GM18868 (cell line): ENCODE data around the gene NACA.
A peak's percentile ranks its signal among the peaks of the same experiment; 100 is the strongest.

ENCODE experiments used
- ATAC-seq: cut with Tn5 transposase; IDR thresholded peaks from one replicate; pipeline ENCODE4 v1.9.1; 2021; ENCODE audit warnings: mild to moderate bottlenecking, moderate library complexity; ENCODE audit not compliant: unreplicated experiment

Gene NACA

DNA sequence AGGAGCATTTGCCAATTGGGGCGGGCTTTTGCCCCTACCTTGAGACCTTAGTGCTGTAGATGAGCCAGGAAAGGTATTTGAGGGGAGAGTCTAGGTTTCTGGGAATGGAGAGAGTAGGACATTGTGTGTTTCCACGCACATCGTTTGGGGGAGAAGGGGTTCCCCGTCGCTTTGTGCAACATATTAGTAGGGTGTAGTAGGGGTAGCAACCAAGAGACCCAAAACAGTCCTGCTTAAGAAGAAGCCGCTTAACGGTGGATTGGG, 36.3 kb downstream of the NACA start:
- ATAC-seq = no peak

DNA sequence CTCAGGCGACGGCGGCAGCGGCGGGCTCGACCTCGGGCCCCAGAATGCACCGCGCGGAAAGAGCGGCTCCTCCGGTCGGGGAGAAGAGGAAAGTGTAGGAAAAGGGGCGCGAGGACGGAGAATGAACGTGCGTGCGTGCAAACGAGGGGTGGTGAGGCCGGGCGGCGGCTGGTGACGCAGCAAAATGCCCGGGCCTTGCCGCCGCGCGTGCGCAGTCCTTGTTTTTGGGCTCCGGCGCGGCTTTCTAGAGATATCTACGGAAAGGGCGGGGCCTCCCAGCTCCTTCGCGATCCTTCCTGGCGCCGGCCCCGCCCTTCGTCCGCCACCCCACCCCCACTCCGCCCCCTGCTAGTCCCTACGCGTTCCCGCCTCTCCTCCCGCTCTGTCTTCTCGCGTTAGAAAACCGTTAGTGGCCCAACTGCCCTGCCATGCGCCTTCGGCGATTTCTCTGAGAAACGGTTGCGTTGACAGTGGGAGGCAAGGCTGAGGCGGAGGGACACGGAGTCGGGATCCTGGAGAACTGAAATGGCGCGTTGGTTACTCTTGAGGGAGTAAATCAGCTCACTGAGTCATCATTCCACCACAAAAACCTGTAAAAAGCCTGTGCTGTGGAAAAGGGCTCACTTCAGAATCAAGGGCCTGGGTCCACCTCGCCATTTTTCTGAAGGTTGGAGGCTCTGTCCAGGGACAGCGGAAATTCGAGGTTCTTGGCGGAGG, 36.8 kb downstream of the NACA start, which contains the start of gene PTGES3:
TSS of gene PTGES3 (minus strand) at position 156 of the 717 bp plus-strand sequence. CDS start 285 bp downstream, outside the sequence.
- peak; percentile 74 for ATAC-seq

DNA sequence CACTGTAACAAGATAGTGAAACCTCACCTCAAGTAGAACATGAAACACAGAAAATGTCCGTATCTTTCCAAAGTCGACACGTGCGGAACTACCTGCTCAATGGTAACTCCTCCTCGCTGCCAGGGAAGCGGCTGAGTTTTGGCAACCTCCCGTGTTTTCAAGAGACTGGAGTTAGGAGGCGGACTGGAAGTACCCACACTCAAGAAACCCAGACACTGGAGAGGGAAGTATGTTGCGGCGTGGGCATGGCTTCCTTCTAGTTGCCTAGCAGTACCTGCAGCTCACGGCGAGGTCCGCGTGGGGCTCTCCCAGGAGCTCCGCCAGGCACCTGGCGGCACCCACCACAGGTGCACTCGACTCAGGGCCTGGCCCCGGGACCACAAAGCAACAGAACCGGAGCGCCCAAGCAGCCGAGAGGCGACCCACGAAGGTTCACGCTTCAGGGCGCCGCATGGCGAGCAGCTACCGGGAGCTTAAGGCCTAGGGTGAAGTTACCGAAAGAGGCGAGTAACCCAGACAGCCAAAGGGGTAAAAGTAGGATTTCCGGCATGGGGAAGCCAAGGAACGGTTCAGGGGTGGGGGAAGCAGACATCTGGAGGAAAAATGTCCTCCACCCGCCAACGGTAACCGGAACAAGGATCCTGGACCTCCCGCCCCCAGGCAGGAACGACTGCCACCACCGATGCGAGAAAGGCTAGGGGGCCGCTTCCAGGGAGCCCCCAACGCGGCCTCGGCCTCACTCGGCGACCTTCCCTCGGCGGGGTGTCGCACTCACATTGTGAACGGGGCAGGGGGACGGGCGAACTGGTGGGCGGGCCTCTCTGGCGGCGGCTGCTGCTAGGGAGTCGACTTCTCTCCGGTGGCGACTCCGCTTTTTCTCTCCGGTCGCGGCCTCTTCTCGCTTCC, 37.6 kb downstream of the NACA start:
- ATAC-seq = peak; percentile 29

DNA sequence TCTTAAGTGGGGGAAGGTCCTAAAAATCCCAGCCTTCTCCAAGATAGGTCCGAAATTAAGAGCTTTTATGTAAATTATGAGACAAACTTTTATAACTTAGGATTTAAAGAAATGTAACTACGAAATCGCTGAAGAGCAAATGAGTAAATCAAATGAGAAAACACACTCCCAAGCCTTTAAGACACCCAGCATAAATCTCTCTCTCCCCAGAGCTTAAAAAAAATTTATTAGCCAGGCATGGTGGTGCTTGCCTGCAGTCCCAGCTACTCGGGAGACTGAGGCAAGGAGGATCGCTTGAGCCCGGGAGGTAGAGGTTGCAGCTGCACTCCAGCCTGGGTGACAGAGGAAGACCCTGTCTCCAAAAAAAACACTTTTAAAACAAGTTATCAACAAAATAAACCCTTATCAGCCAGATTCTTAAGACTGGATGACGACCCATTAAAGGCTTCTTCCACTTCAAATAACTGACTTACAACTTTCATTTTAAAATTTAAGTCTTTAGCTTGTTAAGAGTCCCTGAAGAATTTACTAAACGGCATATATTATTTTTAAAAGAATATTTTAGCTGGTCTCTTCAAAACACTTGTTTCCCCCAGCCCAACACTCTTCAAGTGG, 40.2 kb downstream of the NACA start:
- ATAC-seq = no peak

DNA sequence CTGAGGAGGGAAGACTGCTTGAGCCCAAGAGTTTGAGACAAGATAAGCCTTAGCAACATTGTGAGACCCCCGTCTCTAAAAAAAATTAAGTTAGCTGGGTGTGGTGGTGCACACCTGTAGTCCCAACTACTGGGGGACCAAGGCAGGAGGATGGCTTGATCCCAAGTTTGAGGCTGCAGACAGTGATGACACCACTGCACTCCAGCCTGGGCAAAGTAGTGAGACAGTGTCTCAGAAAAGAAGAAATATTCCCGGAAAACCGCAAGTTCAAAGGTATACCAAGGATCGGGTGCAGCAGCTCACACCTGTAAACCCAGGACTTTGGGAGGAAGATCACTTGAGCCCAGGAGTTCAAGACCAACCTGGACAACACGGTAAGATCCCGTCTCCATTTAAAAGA, 42.8 kb downstream of the NACA start:
- ATAC-seq = no peak

DNA sequence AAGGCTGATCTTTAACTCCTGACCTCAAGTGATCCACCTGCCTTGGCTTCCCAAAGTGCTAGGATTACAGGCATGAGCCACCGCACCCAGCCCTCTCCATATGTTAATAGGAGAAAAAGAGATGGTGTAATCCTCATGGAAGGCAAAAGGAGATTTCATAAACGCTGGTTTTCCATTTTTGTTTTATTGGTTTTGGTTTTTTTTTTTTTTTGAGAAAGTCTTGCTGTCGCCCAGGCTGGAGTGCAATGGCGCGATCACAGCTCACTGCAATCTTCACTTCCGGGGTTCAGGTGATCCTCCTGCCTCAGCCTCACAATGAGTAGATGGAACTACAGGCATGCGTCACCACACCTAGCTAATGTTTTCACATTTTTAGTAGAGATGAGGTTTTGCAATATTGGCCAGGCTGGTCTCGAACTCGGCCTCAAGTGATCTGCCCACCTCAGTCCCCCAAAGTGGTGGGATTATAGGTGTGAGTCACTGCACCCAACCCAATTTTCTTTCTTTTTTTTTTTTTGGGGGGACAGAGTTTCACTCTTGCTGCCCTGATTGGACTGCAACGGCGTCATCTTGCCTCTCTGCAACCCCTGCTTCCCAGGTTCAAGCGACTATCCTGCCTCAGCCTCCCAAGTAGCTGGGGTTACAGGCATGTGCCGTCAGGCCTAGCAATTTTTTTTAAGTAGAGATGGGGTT, 45.1 kb downstream of the NACA start:
- ATAC-seq = no peak

DNA sequence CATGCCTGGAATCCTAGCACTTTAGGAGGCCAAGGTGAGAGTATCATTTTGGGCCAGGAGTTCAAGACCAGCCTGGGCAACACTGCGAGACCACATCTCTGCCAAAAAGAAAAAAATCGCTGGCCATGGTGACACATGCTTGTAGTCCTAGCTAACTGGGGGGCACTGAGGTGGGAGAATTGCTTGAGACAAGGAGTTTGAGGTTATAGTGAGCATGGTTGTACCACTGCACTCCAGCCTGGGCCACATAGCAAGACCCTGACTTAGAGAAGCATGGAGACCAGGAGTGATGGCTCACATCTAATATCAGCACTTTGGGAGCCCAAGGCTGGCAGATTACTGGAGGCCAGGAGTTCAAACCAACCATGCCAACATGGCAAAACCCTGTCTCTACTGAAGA, 46.2 kb downstream of the NACA start:
- ATAC-seq = no peak

DNA sequence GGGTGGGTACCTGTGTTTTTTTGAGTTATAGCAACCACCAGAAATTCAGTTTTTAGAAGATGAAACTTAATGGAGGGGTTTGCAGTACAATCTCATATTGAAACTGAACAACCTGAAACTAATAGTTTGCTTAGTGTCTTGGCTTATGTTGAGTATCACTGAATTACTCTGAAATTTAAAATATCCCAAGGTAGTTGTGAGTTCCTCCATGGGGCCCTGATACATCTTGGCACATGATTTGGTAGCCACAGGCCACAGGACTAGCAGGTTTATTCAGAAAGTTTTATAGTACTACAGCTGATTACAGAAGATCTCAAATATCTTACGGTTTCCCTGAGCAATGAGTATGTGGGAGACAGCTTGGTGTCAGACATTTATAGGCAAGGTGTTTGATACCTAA, 47.4 kb downstream of the NACA start:
- ATAC-seq = peak; percentile 72

DNA sequence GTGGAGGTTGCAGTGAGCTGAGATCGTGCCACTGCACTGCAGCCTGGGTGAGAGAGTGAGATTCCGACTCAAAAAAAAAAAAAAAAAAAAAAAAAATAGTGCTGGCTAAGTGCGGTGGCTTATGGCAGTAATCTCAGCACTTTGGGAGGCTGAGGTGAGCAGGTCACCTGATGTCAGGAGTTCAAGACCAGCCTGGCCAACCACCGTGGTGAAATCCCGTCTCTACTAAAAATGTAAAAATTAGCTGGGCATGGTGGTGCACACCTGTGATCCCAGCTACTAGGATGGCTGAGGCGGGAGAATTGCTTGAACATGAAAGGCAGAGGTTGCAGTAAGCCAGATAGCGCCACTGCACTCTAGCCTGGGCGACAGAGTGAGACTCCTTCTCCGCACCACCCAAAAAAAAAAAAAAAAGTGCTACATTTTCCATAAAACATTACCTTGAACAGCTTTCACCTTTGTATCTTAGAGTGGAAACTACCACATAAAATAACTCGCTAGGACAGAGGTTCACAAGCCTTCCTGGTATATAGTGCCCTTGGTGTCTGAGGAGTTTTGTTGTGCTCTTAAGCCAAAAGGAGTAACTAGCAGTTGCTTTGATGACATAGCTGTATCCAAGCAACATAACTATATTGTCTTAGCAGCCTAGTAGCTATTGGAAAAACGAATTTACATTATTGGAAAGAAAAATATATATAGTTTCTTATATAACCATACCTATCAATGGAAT, 48.1 kb downstream of the NACA start:
- ATAC-seq = no peak

DNA sequence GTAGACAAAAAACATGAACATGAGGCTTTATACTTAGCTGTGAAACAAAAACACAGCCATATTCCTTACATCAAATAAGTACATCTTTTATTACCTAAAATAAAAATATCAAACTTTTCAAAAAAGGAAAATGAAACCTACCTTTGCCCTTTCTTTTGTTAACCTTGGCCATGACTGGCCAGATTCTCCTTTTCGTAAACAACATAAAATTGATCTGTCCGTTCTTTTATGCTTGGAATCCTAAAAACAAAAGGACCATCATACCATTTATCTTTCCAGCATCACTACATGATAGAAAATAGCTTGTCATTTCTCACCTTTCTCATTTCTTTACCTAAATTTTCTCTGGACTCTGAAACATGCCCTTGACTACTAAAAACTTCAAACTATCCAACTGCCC, 53.5 kb downstream of the NACA start:
- no peak for ATAC-seq

DNA sequence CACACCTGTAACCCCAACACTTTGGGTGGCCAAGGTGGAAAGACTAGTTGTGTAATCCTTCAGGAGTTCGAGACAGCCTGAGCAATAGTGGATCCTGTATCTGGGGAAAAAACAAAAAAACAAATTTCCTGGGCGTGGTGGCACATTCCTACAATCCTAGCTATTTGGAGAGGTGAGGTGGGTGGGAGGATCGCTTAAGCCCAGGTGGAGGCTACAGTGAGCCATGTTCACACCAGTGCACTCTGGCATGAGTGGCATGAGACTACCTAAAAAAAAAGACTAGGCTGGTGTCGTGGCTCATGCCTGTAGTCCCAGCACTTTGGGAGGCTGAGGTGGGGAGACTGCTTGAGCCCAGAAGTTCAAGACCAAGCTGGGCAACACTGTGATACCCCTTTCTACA, 54.3 kb downstream of the NACA start:
- ATAC-seq = no peak

DNA sequence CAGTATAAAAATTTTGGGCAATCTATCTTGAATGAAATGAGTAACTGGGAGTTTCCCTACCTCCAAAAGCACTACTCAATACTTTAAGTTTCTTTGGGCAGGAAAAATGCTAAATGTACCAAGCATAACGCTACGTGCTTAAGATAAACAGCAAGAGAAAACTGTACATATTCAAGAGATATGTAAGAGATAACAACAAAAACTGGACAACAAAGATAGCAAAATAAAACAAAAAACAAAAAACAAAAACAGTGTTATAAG, 57.0 kb downstream of the NACA start:
- no peak for ATAC-seq
